ENCODE measurements around the gene FOXO3.

DNA sequence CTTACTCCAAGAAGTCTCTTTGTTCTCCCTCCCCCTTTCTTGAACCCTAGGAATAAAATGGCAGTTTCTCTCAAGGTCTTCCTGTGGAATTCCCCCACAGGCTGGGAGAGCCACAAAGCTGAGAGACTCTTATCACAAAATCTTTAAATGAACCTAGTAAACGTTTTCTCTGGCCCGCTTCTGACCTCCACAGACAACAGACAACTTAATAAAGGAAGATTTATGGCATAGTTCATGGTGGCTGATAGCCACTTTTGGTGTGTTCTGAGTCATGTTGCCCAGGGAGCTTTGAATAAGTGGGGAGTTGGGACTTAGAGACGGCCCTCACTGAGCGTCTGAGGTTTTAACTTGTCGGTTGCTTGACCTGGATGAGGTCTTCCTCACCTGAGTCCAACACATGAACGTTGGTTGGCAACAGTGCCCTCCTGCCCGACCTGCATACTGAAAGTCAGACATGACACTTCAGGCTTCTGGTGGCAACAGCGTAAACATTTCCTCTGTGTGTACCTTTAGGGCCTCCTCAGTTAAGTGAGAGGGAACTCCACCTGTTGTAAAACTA is 124.1 kb downstream of the FOXO3 start:
- TF ChIP-seq, protein P1, sequence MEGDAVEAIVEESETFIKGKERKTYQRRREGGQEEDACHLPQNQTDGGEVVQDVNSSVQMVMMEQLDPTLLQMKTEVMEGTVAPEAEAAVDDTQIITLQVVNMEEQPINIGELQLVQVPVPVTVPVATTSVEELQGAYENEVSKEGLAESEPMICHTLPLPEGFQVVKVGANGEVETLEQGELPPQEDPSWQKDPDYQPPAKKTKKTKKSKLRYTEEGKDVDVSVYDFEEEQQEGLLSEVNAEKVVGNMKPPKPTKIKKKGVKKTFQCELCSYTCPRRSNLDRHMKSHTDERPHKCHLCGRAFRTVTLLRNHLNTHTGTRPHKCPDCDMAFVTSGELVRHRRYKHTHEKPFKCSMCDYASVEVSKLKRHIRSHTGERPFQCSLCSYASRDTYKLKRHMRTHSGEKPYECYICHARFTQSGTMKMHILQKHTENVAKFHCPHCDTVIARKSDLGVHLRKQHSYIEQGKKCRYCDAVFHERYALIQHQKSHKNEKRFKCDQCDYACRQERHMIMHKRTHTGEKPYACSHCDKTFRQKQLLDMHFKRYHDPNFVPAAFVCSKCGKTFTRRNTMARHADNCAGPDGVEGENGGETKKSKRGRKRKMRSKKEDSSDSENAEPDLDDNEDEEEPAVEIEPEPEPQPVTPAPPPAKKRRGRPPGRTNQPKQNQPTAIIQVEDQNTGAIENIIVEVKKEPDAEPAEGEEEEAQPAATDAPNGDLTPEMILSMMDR (IDR thresholded peaks at IDR 0.05), result no peak
- TF ChIP-seq POLR2A (IDR thresholded peaks at IDR 0.05), result no peak
